Endometrium (tissue), 2 donors: ENCODE data around the gene SLC12A9.

Experiments used
- FAIRE-seq: peaks from 2 replicates; lab custom pipeline; 2012; peaks lifted over from hg19 to GRCh38; lab: Jason Lieb, UNC
- donor health status: control.
- donor health status: control.

SLC12A9 gene

DNA sequence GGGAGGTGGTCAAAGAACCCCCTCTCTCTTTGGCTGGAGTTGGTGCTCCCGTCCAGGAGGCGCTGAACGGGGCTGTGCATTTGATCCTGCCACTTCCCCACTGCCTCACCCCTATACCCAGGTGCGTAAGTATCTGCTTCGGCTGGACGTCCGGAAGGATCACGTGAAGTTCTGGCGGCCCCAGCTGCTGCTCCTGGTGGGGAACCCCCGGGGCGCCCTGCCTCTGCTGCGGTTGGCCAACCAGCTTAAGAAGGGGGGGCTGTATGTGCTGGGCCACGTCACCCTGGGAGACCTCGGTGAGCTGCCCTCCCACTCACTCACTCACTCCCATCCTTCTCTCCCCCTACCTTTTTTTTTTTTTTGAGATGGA, 9.1 kb downstream of the SLC12A9 start:
- FAIRE-seq: no peak

DNA sequence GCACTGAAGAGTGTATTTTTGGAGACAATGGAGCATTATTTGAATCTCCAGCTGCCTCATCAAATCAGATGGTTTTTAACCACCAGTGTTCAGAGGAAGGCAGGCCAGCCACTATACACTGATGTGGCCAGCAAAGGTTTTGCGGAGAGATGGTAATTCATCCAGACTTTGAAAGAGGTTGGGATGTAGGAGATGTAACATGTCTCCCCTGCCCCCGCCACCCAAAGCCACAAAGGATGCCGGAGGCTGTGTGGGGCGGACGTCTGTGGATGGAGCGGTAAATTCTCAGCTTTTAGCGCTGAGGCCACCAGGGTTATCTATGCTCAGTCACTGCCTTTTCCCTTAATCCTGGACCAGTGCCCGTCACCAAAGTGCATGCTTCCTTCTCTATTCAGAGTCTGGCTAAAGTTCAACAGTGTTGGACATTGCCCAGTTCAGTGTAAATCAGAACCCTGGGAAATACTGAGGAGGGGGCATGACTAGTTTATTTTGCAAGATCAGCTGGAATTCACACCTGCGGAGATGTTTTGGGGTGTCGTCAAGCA, 11.0 kb downstream of the SLC12A9 start:
- FAIRE-seq: no peak

DNA sequence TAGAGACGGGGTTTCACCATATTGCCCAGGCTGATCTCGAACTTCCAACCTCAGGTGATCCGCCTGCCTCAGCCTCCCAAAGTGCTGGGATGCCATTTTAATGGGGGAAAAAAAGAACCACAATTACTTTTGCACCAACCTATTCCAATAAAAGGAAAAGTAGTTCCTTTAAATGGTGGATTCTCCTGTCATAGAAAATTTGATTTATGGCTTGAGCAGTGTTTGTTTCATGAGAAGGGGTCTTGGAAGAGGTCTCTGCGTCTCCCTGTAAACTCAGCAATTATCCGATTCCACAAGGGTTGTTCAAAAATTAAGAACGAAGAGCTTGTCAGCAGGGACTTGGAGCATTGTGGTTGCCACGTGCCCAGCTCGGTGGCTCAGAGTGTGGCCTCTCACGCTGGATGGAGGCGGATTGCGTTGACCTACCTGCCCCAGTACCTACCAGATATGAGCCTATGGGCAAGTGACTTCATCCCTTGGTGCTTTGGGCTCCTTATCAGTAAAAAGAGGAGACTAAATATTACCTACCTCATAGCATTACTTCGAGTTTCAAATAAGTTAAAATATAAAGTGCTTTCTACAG, 11.8 kb downstream of the SLC12A9 start:
- FAIRE-seq: no peak

DNA sequence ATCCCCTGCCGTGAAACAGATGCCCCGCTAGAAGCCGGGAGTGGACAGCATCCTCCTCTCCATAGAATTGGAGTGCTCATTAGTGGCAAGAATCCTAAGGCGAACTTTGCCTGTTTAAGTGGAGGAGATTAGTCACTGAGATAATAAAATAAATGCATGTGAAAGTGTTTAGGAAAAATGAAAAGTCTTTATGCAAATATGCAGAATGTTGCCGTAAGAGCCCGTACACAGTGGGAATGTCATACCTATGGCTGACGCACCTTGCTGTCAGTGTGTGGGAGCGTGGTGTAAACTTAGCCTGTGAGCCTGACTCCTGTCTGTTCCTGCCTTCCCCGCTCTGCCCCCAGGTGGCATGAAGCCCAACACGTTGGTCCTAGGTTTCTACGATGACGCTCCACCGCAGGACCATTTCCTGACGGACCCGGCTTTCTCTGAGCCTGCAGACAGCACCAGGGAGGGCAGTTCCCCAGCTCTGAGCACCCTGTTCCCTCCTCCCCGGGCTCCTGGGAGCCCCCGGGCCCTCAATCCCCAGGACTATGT, 12.9 kb downstream of the SLC12A9 start:
- FAIRE-seq: no peak

DNA sequence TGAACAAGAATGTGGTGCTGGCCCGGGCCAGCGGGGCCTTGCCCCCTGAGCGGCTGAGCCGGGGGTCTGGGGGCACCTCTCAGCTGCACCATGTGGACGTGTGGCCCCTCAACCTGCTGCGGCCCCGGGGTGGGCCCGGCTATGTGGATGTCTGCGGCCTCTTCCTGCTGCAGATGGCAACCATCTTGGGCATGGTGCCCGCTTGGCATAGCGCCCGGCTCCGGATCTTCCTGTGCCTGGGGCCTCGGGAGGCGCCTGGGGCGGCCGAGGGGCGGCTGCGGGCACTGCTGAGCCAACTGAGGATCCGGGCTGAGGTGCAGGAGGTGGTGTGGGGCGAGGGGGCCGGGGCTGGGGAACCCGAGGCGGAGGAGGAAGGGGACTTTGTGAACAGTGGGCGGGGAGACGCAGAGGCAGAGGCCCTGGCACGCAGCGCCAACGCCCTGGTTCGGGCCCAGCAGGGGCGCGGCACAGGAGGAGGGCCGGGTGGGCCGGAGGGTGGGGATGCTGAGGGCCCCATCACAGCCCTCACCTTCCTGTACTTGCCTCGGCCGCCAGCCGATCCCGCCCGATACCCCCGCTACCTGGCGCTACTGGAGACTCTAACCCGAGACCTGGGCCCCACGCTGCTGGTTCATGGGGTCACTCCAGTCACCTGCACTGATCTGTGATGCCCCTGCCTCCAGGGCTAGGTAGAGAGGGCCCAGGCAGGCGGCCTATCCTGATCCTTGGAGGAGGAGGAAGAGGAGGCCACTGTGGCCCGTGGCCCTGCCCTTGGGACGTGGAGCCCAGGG, 13.6 kb downstream of the SLC12A9 start:
- no peak for FAIRE-seq

DNA sequence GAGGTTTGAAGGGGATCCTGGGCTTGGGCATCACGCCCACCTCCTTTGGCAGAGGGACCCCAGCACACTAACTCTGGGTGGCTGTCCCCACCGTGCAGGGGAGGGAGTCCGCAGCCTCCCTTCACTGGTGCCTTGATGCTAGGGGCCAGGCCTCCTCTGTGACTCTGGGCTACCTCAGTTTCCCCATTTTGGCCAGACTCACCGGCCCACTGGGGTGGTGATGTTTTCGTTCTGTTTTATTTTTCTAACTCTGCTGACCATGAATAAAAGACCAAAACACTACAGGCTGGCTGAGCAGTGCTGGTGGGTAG, 14.2 kb downstream of the SLC12A9 start:
- FAIRE-seq: no peak

DNA sequence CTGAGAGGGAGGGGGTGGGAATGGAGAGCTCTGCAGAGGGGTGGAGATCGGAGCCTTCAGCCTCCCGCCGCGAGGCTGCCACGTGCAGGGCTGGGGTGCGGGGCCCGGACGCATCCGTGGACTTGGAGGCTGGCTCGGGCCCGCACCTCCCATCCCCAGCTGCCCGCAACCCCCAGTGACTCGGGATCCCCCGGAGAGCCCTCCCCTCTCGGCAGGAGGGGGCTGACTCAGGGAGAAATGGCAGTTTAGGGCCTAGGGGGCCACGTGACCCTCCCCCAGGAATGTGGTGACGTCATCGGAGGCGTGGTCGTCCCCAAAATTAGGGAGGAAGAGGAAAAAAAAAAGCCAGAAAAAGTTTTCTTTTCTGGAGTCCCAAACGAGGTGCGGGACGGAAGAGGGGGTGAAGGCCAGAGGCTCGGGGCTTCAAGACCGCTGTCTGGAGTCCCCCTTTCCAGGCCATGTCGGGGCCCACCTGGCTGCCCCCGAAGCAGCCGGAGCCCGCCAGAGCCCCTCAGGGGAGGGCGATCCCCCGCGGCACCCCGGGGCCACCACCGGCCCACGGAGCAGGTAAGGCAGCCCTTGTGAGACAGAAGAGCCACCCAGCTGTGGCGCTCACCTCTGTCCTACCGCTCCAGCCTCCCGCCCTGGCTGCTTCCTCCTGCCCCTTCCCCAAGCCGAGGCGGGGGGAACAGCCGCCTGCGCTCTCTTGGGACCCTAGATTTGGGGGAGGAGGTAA, 14.7 kb downstream of the SLC12A9 start, which contains the start of gene TRIP6:
TSS of gene TRIP6 (plus strand) at position 348 of the 736 bp plus-strand sequence. CDS start at position 459, 111 bp downstream.
- peak; percentile 51 for FAIRE-seq

DNA sequence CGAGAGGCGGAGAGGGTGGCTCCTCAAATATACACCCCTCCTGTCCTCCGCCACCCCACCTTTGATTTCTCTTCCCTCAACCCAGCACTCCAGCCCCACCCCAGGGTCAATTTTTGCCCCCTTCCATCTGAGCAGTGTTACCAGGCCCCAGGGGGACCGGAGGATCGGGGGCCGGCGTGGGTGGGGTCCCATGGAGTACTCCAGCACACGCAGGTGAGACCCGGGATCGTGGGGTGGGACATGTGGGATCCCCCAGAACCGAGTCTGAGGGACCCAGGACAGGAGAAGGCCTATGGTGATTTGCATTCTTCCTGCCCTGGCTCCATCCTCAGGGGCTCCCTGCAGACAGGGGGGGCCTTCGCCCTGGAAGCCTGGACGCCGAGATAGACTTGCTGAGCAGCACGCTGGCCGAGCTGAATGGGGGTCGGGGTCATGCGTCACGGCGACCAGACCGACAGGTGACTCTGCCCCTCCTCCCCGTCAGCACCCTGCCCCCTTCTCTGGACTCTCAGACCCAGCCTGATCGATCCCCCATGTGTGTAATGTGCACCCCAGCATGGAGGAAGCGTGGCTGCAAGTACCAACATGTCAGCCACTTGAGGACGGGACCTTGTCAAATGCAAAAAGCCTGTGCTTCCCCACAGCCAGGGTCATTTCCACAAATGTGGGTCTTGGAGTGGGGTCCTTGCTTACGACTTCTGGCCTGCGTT, 15.4 kb downstream of the SLC12A9 start:
- no peak for FAIRE-seq

DNA sequence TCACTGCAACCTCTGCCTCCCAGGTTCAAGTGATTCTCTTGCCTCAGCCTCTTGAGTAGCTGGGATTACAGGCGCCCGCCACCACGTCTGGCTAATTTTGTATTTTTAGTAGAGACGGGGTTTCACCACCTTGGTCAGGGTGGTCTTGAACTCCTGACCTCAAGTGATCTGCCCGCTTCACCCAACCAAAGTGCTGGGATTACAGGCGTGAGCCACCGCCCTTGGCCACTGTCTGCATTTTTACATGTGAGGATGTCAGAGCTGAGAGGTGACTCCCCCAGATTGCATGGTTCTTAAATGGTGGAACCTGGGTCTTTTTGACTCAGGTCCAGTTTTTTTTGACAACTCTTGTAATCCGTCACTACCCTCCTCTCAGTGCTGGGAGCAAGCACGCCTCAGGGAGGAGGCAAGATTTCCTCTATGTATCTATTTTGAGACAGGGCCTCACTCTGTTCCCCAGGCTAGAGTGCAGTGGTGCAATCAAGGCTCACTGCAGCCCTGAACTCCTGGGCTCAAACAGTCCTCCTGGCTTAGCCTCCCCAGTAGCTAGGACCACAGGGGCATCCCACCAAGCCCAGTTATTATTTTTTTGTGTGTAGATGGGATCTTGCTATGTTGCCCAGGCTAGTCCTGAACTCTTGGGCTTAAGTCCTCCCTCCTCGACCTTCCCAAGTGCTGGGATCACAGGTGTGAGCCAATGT, 21.2 kb downstream of the SLC12A9 start:
- no peak for FAIRE-seq

DNA sequence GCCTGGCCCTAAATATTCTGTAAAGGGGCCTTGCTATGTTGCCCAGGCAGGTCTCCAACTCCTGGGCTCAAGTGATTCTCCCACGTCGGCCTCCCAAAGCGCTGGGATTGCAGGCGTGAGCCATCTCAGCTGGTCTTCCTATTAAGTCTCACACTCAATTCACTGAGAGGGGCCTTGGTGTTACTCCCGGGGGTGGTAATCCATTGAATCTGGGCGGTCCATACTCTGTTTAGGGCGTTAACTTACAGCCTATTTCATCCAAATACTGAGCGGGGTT, 21.7 kb downstream of the SLC12A9 start:
- no peak for FAIRE-seq

DNA sequence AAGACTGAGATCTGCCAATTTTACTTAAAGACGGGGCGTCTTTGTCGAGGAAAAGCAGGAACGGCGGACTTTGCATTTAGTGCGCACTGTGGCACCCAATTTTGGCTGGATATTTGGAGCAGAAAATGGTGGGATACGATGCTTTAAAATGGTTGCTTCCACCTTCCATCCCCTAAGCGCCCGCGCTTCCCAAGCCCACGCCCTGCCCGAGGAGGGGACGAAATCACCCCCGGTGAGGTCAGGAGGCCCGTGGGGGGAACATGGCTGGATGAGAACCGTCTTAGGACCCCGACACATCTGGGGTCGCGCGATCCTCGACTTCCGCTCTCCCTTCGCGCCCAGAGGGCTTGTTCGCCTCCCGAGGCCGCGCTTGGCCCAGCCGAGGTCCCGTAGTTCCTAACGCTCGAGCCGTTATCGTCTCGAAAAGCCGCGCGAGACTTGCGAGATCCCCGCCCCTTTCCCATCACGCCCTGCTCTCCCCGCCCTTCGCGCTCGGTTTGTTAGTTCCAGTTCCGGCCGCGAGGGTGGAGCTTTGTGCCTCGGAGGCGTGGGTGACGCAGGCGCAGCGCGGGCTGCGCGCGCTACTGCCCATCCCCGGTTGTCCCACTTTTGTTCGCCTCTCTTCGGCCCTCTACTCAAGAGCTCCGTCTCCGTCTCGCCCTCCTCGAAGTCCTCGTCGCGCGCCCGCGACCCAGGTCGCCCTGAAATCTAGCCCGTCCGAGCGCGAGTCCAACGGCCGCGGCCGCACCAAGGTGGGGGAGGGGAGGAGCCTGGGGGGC, 22.3 kb downstream of the SLC12A9 start, which contains the start of gene SRRT:
TSS of gene SRRT (plus strand) at position 527 of the 779 bp plus-strand sequence. CDS start 488 bp downstream, outside the sequence.
- FAIRE-seq: peak; percentile 94

DNA sequence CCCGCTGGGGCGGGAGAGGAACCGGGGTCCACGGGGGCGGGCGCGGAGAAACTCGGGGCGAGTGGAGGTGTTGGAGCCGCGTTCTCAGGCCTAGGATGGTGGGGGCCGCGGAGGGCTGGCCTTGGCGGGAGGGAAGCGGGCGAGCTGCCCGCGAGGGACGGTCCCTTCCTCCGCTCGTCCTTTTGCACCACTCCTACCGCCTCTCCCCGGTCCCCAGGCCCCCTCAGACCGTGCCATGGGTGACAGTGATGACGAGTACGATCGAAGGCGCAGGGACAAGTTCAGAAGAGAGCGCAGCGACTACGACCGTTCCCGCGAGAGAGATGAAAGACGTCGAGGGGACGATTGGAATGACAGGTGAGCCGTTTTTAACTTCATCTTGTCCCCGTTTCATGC, 22.8 kb downstream of the SLC12A9 start:
- no peak for FAIRE-seq

DNA sequence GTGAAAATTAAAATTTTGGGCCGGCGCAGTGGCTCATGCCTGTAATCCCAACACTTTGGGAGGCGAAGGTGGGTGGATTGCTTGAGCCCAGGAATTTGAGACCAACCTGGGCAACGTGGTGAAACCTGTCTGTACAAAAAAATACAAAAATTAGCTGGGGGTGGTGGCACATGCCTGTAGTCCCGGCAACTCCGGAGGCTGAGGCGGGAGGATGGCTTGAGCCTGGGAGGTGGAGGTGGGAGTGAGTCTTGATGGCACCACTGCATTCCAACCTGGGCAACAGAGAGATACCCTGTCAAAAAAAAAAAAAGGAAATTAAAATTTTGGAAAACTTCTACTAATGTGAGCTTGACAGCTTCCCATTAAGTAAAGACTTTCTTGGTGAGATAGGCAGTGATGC, 25.5 kb downstream of the SLC12A9 start:
- FAIRE-seq: no peak

DNA sequence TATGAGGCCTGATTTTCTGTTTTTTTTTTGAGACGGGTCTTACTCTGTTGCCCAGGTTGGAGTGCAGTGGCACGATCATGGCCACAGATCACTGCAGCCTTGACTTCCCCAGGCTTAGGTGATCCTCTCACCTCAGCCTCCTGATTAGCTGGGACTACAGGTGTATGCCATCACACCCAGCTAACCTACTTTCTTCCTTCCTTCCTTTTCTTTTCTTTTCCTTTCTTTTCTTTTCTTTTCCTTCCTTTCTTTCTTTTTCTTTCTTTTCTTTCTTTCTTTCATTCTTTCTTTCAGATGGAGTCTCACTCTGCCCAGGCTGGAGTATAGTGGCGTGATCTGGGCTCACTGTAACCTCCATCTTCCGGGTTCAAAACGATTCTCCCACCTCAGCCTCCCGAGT, 26.2 kb downstream of the SLC12A9 start:
- FAIRE-seq: no peak

DNA sequence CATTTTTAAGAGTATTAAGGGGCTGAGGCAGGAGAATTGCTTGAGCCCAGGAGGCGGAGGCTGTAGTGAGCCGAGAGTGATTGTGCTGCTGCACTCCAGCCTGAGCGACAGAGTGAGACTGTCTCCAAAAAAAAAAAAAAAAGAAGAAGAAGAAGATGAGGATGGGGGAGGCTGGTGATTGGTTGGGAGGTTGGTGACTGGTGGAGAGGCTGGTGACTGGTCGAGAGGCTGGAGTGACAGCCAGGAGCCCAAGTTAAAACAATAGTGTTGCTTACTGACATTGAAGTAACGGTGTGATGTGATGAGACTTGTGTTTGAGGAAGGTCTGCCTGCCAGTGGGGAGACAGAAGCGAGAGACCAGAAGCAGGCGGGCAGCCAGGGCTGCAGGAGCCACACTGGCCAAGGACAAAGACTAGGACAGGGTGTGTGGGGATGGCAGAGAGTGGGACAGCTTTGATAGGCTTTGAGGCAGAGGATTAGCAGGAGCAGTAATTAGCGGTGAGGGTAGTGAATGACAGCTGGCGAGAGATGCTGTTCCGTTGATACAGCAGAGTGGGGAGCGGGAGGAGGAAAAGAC, 27.3 kb downstream of the SLC12A9 start:
- no peak for FAIRE-seq

DNA sequence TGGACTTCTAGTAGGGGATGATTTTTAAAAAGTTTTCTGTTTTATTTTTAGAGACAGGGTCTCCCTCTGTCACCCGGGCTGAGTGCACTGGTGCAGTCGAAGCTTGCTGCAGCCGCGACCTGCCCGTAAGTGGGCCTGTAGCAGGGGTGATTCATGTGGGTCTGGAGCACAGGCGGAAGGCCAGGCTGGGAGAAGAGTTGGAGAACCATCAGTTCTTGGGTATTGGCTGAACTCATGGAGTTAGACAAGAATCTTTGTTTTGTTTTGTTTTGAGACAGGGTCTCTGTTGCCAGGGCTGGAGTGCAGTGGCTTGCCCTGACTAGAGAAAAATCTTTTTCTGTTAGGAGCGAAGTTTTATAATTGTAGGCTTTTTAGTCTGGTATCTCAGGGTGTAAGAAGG, 28.1 kb downstream of the SLC12A9 start:
- no peak for FAIRE-seq

DNA sequence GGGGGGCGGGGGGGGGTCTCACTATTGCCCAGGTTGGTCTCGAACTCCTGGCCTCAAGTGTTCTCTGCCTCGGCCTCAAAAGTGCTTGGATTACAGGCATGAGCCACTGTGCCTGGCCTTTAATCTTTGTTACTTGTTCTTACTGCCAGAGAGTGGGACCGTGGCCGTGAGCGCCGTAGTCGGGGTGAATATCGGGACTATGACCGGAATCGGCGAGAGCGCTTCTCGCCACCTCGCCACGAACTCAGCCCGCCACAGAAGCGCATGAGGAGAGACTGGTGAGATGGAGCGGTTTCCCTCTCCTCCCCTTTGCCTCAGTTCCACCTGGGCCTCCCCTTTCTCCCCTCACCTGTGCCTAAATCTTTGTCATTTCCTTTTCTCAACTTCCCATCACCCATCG, 28.6 kb downstream of the SLC12A9 start:
- no peak for FAIRE-seq

DNA sequence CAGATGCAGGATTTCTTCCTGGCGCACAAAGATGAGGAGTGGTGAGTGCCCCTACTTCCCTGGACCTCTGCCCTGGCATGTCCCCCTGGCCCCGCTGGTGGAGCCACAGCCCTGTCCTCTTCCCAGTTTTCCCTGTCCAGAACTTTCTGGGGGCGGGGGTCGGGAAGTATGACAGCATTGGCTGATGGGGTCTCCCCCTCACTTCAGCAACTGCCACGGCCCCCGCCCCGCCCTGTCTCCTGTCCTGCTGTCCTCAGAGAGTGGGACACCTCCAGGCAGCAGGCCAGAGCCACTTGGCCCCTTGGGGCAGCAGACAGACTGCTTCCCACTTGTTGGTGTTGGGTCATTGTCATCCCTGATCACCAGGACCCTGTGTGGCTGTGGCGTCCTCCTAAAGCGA, 29.7 kb downstream of the SLC12A9 start:
- FAIRE-seq: no peak

DNA sequence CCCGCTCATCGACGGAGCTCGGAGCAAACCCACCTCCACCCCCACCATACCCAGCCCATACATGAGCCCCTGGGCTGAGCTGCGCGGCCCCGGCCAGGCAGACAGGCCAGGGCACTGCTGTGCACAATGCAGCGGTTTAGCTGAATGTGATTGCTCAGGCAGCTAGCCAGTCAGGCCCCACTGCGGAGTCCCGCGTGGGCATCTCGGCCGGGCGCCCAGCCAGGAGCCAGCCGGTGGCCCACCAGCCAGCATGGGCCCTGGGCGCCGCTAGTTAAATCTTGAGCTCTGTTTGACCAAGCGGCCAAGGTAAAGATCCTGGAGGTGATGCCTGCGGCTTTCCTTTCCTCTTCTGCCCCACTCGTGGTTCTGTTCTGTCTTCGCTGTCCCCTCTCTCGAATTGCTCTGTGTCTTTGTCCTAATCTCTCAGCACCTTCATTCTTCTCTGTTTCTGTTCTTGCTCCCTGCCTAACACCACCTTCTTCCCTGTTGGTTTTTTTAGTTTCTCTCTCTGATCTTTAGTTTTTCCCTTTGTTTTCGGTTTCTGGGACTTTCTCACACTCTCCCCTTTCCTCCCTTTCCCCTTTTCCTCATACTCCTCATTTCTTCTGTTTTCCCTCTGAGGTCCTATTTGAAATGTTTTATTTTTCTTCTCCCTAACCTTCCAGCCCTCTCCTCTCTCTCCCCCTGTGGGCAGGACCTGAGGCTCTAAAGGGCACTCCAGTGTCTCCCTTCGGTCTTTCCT, 30.4 kb downstream of the SLC12A9 start:
- no peak for FAIRE-seq
